KMS-11 (cell line): ENCODE measurements around the gene UCP3.

Experiments used
- H2AFZ ChIP-seq: fragments of 200-600 bp; sonication (generic); 2 replicates; pipeline ENCODE4 v1.6.1; 2016; ENCODE audit warnings: antibody characterized with exemption, mixed run types, low read depth
- H3K27ac ChIP-seq: fragments of 200-600 bp; sonication (generic); 2 replicates; pipeline ENCODE4 v1.6.1; 2016; ENCODE audit warnings: mild to moderate bottlenecking, mixed run types
- H3K27me3 ChIP-seq: fragments of 200-600 bp; sonication (generic); 2 replicates; pipeline ENCODE4 v1.6.1; 2017; ENCODE audit warnings: mild to moderate bottlenecking, low read depth, mixed run types, moderate library complexity; ENCODE audit not compliant: insufficient read depth
- H3K36me3 ChIP-seq: fragments of 200-600 bp; sonication (generic); 2 replicates; pipeline ENCODE4 v1.6.1; 2017; ENCODE audit warnings: mild to moderate bottlenecking, mixed run types; ENCODE audit not compliant: insufficient read depth
- H3K4me1 ChIP-seq: fragments of 200-600 bp; sonication (generic); 2 replicates; pipeline ENCODE4 v1.6.1; 2016; ENCODE audit warnings: mild to moderate bottlenecking, low read depth, mixed run types; ENCODE audit not compliant: poor library complexity, severe bottlenecking
- H3K4me2 ChIP-seq: fragments of 200-600 bp; sonication (generic); 2 replicates; pipeline ENCODE4 v1.7.0; 2016; ENCODE audit warnings: mild to moderate bottlenecking, mixed run types
- H3K4me3 ChIP-seq: fragments of 200-600 bp; sonication (generic); IDR thresholded peaks from 2 replicates; pipeline ENCODE4 v1.6.1; 2017; ENCODE audit warnings: low read depth, low read length, mixed read lengths; ENCODE audit not compliant: insufficient read depth
- H3K79me2 ChIP-seq: fragments of 200-600 bp; sonication (generic); 2 replicates; pipeline ENCODE4 v1.6.1; 2016; ENCODE audit warnings: low read depth, mixed run types; ENCODE audit not compliant: insufficient read depth
- H3K9ac ChIP-seq: fragments of 200-600 bp; sonication (generic); 2 replicates; pipeline ENCODE4 v1.6.1; 2016; ENCODE audit warnings: mild to moderate bottlenecking, mixed run types
- H4K20me1 ChIP-seq: fragments of 200-600 bp; sonication (generic); 2 replicates; pipeline ENCODE4 v1.6.1; 2016; ENCODE audit warnings: mild to moderate bottlenecking, mixed run types; ENCODE audit not compliant: insufficient read depth
- TF ChIP-seq, protein P1 (sequence below): fragments of 200-600 bp; sonication (generic); conservative IDR thresholded peaks from 2 replicates; pipeline ENCODE4 v1.6.1; 2017; ENCODE audit warnings: low read depth, mild to moderate bottlenecking, antibody characterized with exemption, low read length, moderate library complexity, mixed read lengths

Gene UCP3

DNA sequence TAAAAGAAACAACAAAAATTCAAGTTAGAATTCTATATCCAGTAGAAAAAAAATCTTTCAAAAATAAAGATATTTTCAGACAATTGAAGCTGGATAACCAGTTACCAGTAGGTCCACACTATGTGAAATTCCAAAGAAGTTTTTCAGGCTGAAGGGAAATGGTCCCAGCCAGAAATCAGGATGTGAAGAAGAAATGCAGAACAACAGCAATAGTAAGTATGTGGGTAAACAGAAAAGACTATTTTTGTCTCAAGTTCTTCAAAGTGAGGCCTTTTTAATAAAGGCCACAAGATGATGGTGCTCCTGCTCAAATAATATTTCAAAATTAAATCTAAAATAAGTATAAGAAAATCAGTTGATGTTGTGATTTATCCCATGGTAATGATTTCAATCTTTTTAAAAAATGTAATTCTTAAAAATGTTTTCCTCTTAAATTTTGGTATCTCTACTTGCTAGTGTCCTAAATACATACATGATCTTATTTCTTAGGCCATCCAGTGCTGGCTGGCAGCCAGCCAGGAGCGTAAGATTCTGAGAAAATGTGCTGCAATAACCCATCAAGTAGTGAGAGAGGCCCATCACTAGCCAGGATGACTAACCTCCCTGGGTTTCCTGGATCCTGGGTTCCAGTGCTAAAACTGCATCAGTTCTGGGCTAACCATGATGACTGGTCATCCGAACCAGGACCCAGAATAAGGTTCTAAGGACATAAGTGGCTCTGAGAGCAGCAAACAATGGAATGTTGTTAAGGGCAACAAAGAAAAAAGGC is 15.6 kb upstream of the UCP3 start:
- Histone ChIP-seq H3K79me2 (no peaks in the 10 kb centered on the region), H3K4me1 (no peaks in the 10 kb centered on the region), H2AFZ (no peak overlapping the region), H3K4me3 (no peak overlapping the region), H3K27me3 (no peaks in the 10 kb centered on the region), H3K9ac (no peak overlapping the region), H3K4me2 (no peak overlapping the region), H3K36me3 (no peaks in the 10 kb centered on the region), H4K20me1 (no peaks in the 10 kb centered on the region), H3K27ac (no peak overlapping the region)
- TF ChIP-seq, protein P1, sequence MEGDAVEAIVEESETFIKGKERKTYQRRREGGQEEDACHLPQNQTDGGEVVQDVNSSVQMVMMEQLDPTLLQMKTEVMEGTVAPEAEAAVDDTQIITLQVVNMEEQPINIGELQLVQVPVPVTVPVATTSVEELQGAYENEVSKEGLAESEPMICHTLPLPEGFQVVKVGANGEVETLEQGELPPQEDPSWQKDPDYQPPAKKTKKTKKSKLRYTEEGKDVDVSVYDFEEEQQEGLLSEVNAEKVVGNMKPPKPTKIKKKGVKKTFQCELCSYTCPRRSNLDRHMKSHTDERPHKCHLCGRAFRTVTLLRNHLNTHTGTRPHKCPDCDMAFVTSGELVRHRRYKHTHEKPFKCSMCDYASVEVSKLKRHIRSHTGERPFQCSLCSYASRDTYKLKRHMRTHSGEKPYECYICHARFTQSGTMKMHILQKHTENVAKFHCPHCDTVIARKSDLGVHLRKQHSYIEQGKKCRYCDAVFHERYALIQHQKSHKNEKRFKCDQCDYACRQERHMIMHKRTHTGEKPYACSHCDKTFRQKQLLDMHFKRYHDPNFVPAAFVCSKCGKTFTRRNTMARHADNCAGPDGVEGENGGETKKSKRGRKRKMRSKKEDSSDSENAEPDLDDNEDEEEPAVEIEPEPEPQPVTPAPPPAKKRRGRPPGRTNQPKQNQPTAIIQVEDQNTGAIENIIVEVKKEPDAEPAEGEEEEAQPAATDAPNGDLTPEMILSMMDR: no peak

GRCh38 chr11:74023276-74023675 is 14.4 kb upstream of the UCP3 start:
- no peak overlapping the region for H3K27ac ChIP-seq
- H4K20me1 ChIP-seq: no peaks in the 10 kb centered on the region
- H3K79me2 ChIP-seq: no peaks in the 10 kb centered on the region
- H3K27me3 ChIP-seq: no peaks in the 10 kb centered on the region
- H3K36me3 ChIP-seq: no peaks in the 10 kb centered on the region
- H3K4me2 ChIP-seq: no peak overlapping the region
- no peak overlapping the region for H3K4me3 ChIP-seq
- no peak overlapping the region for H3K9ac ChIP-seq
- TF ChIP-seq, protein P1: no peak
- no peak overlapping the region for H2AFZ ChIP-seq
- no peaks in the 10 kb centered on the region for H3K4me1 ChIP-seq

GRCh38 chr11:74022546-74022945 is 13.7 kb upstream of the UCP3 start:
- Histone ChIP-seq H3K9ac (no peak overlapping the region), H3K4me2 (no peak overlapping the region), H3K79me2 (no peaks in the 10 kb centered on the region), H3K27me3 (no peaks in the 10 kb centered on the region), H4K20me1 (no peaks in the 10 kb centered on the region), H3K4me1 (no peaks in the 10 kb centered on the region), H2AFZ (no peak overlapping the region), H3K27ac (no peak overlapping the region), H3K4me3 (no peak overlapping the region), H3K36me3 (no peaks in the 10 kb centered on the region)
- TF ChIP-seq, protein P1: no peak

DNA sequence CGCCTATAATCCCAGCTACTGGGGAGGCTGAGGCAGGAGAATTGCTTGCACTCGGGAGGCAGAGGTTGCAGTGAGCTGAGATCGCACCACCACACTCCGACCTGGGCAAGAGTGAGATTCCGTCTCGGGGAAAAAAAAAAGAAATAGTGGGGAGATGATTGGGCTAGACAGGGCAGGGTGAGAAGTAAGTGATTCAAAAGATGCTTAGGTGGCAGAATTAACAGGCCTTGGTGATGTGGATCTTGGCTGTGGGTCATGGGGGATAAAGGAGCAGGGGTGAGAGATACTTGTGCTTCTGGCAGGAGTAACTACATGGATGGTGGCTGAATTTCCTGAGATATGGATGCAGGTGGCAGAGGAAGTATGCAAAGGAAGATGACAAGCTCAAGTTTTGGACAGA is 13.1 kb upstream of the UCP3 start:
- H2AFZ ChIP-seq: no peak overlapping the region
- H3K4me2 ChIP-seq: no peak overlapping the region
- H4K20me1 ChIP-seq: no peaks in the 10 kb centered on the region
- no peaks in the 10 kb centered on the region for H3K79me2 ChIP-seq
- H3K4me1 ChIP-seq: no peaks in the 10 kb centered on the region
- H3K36me3 ChIP-seq: no peaks in the 10 kb centered on the region
- TF ChIP-seq, protein P1: no peak
- H3K27me3 ChIP-seq: no peaks in the 10 kb centered on the region
- no peak overlapping the region for H3K4me3 ChIP-seq
- H3K9ac ChIP-seq: no peak overlapping the region
- H3K27ac ChIP-seq: no peak overlapping the region
